SK-N-SH (cell line): ENCODE measurements around the gene PBRM1.

ENCODE experiments used
- CTCF ChIP-seq: fragments of 200-600 bp; sonication (generic); IDR thresholded peaks from 2 replicates; pipeline ENCODE4 v1.6.1; 2017; ENCODE audit warnings: antibody characterized with exemption, mild to moderate bottlenecking, moderate library complexity
- EP300 ChIP-seq, 2 experiments: IDR thresholded peaks; 2 replicates each; pipeline versions ENCODE4 v1.4.0 to v1.6.1; 2012; ENCODE audit warnings: borderline replicate concordance in 1 of 2, low read depth in 1 of 2, low read length in 1 of 2
- FOXM1 ChIP-seq: IDR thresholded peaks from 2 replicates; pipeline ENCODE4 v1.4.0; 2012; ENCODE audit warnings: low read depth, mild to moderate bottlenecking
- GABPA ChIP-seq: IDR thresholded peaks from 2 replicates; pipeline ENCODE4 v1.4.0; 2012; ENCODE audit warnings: low read depth, mild to moderate bottlenecking
- NFIC ChIP-seq: IDR thresholded peaks from 2 replicates; pipeline ENCODE4 v1.4.0; 2012; ENCODE audit warnings: borderline replicate concordance
- RCOR1 ChIP-seq: fragments of 150-350 bp; IDR thresholded peaks from 2 replicates; pipeline ENCODE4 v1.6.1; 2017; ENCODE audit warnings: antibody characterized with exemption, low read length
- RXRA ChIP-seq: IDR thresholded peaks from 2 replicates; pipeline ENCODE4 v1.4.0; 2012; ENCODE audit warnings: low read depth, mild to moderate bottlenecking, borderline replicate concordance
- SIN3A ChIP-seq: IDR thresholded peaks from 2 replicates; pipeline ENCODE4 v1.6.1; 2012; ENCODE audit warnings: low read depth, mild to moderate bottlenecking, low read length, moderate library complexity, borderline replicate concordance
- YY1 ChIP-seq: IDR thresholded peaks from 2 replicates; pipeline ENCODE4 v1.4.0; 2012; ENCODE audit warnings: low read depth, mild to moderate bottlenecking

GRCh38 chr3:52525680-52526561, 159.8 kb downstream of the PBRM1 start:
- no peak for TF ChIP-seq RXRA
- no peak for TF ChIP-seq SIN3A
- no peak for TF ChIP-seq RCOR1
- TF ChIP-seq EP300 (IDR thresholded peaks at IDR 0.05; ENCODE audit: borderline replicate concordance in 1 of 2, low read depth in 1 of 2, low read length in 1 of 2) = no peak
- no peak for TF ChIP-seq CTCF
- TF ChIP-seq GABPA = no peak
- no peak for TF ChIP-seq FOXM1
- no peak for TF ChIP-seq YY1
- no peak for TF ChIP-seq NFIC
